Chondrocyte (in vitro differentiated cells): ENCODE measurements around the gene SGSM2. TPM values are rescaled to one million over a fixed set of nuclear protein-coding genes. Genes with fewer than 3 reads are reported as not detected.

Experiments used
- DNase-seq: peaks from one replicate; pipeline ENCODE4 v3.0.0; 2021; ENCODE audit warnings: mixed read lengths, low spot score
- H3K27ac Mint-ChIP-seq: one replicate; pipeline ENCODE4 v1.8.0; 2021; ENCODE audit warnings: mild to moderate bottlenecking, moderate library complexity, mixed read lengths; ENCODE audit not compliant: unreplicated experiment
- H3K27me3 Mint-ChIP-seq: 2 replicates; pipeline ENCODE4 v1.8.0; 2021; ENCODE audit warnings: low read depth, mixed read lengths
- H3K36me3 Mint-ChIP-seq: 2 replicates; pipeline ENCODE4 v1.8.0; 2021; ENCODE audit warnings: low read depth, mixed read lengths
- H3K4me1 Mint-ChIP-seq: 2 replicates; pipeline ENCODE4 v1.8.0; 2021; ENCODE audit warnings: low read depth, mild to moderate bottlenecking, mixed read lengths
- H3K4me3 Mint-ChIP-seq: one replicate; pipeline ENCODE4 v1.8.0; 2021; ENCODE audit warnings: mild to moderate bottlenecking, moderate library complexity, mixed read lengths; ENCODE audit not compliant: unreplicated experiment
- H3K9me3 Mint-ChIP-seq: 2 replicates; pipeline ENCODE4 v1.8.0; 2021; ENCODE audit warnings: low read depth, mixed read lengths
- CTCF ChIP-seq: fragments of 200-600 bp; sonication (generic); IDR thresholded peaks from 2 replicates; pipeline ENCODE4 v1.5.0; 2021; ENCODE audit warnings: antibody characterized with exemption, mild to moderate bottlenecking, moderate library complexity
- total RNA-seq: library from RNA; stranded (reverse); gene quantifications from 3 replicates; pipeline ENCODE4 v1.2.1, GENCODE V29; 2021

The SGSM2 gene
- total RNA-seq, 1 donor from 2014 or later: 43.2 TPM

- Mint-ChIP-seq H3K27ac (no peak overlapping the region), H3K36me3 (peaks cover 14% of the 10 kb centered on the region), H3K9me3 (no peaks in the 10 kb centered on the region), H3K27me3 (no peaks in the 10 kb centered on the region), H3K4me3 (no peak overlapping the region), H3K4me1 (peaks cover 16% of the 10 kb centered on the region)
- DNase-seq: no peak
- no peak for TF ChIP-seq CTCF
These were observed 26.8 kb downstream of the SGSM2 start for GRCh38 chr17:2363851-2364762.

GRCh38 chr17:2364763-2365116 lies 27.4 kb downstream of the SGSM2 start:
- no peak for TF ChIP-seq CTCF
- peaks cover 14% of the 10 kb centered on the region for H3K36me3 Mint-ChIP-seq
- no peak for DNase-seq
- H3K4me1 Mint-ChIP-seq: peaks cover 11% of the 10 kb centered on the region
- no peaks in the 10 kb centered on the region for H3K9me3 Mint-ChIP-seq
- H3K4me3 Mint-ChIP-seq: no peak overlapping the region
- H3K27me3 Mint-ChIP-seq: no peaks in the 10 kb centered on the region
- no peak overlapping the region for H3K27ac Mint-ChIP-seq

GRCh38 chr17:2365132-2365531 lies 27.8 kb downstream of the SGSM2 start:
- no peak for TF ChIP-seq CTCF
- Mint-ChIP-seq H3K27me3 (no peaks in the 10 kb centered on the region), H3K27ac (no peak overlapping the region), H3K36me3 (peaks cover 14% of the 10 kb centered on the region), H3K4me1 (peaks cover 10% of the 10 kb centered on the region), H3K4me3 (no peak overlapping the region), H3K9me3 (no peaks in the 10 kb centered on the region)
- no peak for DNase-seq

GRCh38 chr17:2366747-2367494 lies 29.6 kb downstream of the SGSM2 start:
- TF ChIP-seq CTCF: peak; percentile 53

GRCh38 chr17:2368359-2368758 lies 31.1 kb downstream of the SGSM2 start:
- Mint-ChIP-seq H3K27ac (no peak overlapping the region), H3K4me1 (peaks cover 2% of the 10 kb centered on the region), H3K36me3 (peaks cover 8% of the 10 kb centered on the region), H3K4me3 (no peak overlapping the region), H3K9me3 (no peaks in the 10 kb centered on the region), H3K27me3 (no peaks in the 10 kb centered on the region)
- DNase-seq: no peak
- TF ChIP-seq CTCF: no peak

More at GRCh38 chr17:2366747-2367494, 29.6 kb downstream of the SGSM2 start:
- no peak overlapping the region for H3K4me3 Mint-ChIP-seq
- no peaks in the 10 kb centered on the region for H3K27me3 Mint-ChIP-seq
- H3K9me3 Mint-ChIP-seq: no peaks in the 10 kb centered on the region
- H3K4me1 Mint-ChIP-seq: peaks cover 2% of the 10 kb centered on the region
- DNase-seq: peak; percentile 91
- peaks cover 14% of the 10 kb centered on the region for H3K36me3 Mint-ChIP-seq
- no peak overlapping the region for H3K27ac Mint-ChIP-seq
